Suprapubic skin (tissue), 3 donors: Measurements from ENCODE around the gene PRKCG.

Experiments
- CTCF ChIP-seq, 2 donors: fragments of 200-600 bp in 1 of 2; fragments of 450-650 bp in 1 of 2; sonication (generic) in 1 of 2; IDR thresholded peaks; one replicate each; pipeline ENCODE4 v1.5.1; 2016 to 2019; ENCODE audit warnings: antibody characterized with exemption in 2 of 2, mild to moderate bottlenecking in 1 of 2, moderate library complexity in 1 of 2
- EP300 ChIP-seq: sonication (generic); formaldehyde crosslinking; IDR thresholded peaks from one replicate; pipeline ENCODE4 v1.6.1; 2017; ENCODE audit warnings: antibody characterized with exemption
- POLR2A ChIP-seq, 2 donors: fragments of 450-650 bp; IDR thresholded peaks; one replicate each; pipeline ENCODE4 v1.6.1; 2017; ENCODE audit warnings: antibody characterized with exemption in 2 of 2, mild to moderate bottlenecking in 2 of 2, moderate library complexity in 2 of 2

- peak in 1 of 2 donors; percentile 48 for TF ChIP-seq CTCF (IDR thresholded peaks at IDR 0.05)
- TF ChIP-seq EP300 = no peak
- TF ChIP-seq POLR2A (IDR thresholded peaks at IDR 0.05) = no peak
These were observed at the start of gene PRKCG for GRCh38 chr19:53881482-53882390.
